Activated CD4-positive, alpha-beta T cell treated with anti-CD3 and anti-CD28 coated beads for 1 hour (primary cell): ENCODE results near the gene DNER.

Source experiments
- DNase-seq: peaks from one replicate; pipeline ENCODE4 v3.0.0-alpha.2; 2020

Gene DNER

GRCh38 chr2:229669841-229670240 is 44.5 kb downstream of the DNER start:
- DNase-seq, result no peak

GRCh38 chr2:229666811-229667210 is 47.5 kb downstream of the DNER start:
- DNase-seq, result no peak

- DNase-seq, result no peak
Observed at GRCh38 chr2:229665158-229665557, 49.2 kb downstream of the DNER start.

GRCh38 chr2:229661478-229661877 is 52.9 kb downstream of the DNER start:
- DNase-seq, result no peak

GRCh38 chr2:229660951-229661350 is 53.4 kb downstream of the DNER start:
- no peak for DNase-seq

GRCh38 chr2:229660391-229660790 is 54.0 kb downstream of the DNER start:
- DNase-seq, result no peak

GRCh38 chr2:229658004-229658403 is 56.4 kb downstream of the DNER start:
- DNase-seq, result no peak

- DNase-seq, result no peak
Observed at GRCh38 chr2:229654437-229654836, 59.9 kb downstream of the DNER start.

GRCh38 chr2:229653531-229653930 is 60.8 kb downstream of the DNER start:
- DNase-seq, result no peak

- no peak for DNase-seq
Observed at GRCh38 chr2:229652796-229653195, 61.6 kb downstream of the DNER start.

GRCh38 chr2:229650901-229651300 is 63.5 kb downstream of the DNER start:
- no peak for DNase-seq

GRCh38 chr2:229650059-229650458 is 64.3 kb downstream of the DNER start:
- DNase-seq, result no peak

GRCh38 chr2:229646186-229646723 is 68.1 kb downstream of the DNER start:
- DNase-seq, result no peak

- DNase-seq, result no peak
Observed at GRCh38 chr2:229642371-229642770, 72.0 kb downstream of the DNER start.

GRCh38 chr2:229641676-229642075 is 72.7 kb downstream of the DNER start:
- no peak for DNase-seq

GRCh38 chr2:229640636-229641035 is 73.7 kb downstream of the DNER start:
- no peak for DNase-seq

- DNase-seq, result no peak
Observed at GRCh38 chr2:229636571-229636970, 77.8 kb downstream of the DNER start.

GRCh38 chr2:229635371-229635680 is 79.0 kb downstream of the DNER start:
- DNase-seq, result no peak

- no peak for DNase-seq
Observed at GRCh38 chr2:229634601-229635370, 79.6 kb downstream of the DNER start.

- no peak for DNase-seq
Observed at GRCh38 chr2:229633556-229633955, 80.8 kb downstream of the DNER start.

- DNase-seq, result no peak
Observed at GRCh38 chr2:229629039-229629438, 85.3 kb downstream of the DNER start.

GRCh38 chr2:229627728-229628127 is 86.6 kb downstream of the DNER start:
- no peak for DNase-seq

GRCh38 chr2:229622495-229623355 is 91.6 kb downstream of the DNER start:
- no peak for DNase-seq

GRCh38 chr2:229620759-229621158 is 93.6 kb downstream of the DNER start:
- DNase-seq, result no peak
